HG03139 (cell line): ENCODE data around the gene GREB1L.

ENCODE experiments used
- ATAC-seq: cut with Tn5 transposase; IDR thresholded peaks from one replicate; pipeline ENCODE4 v1.9.1; 2021; ENCODE audit not compliant: unreplicated experiment

Gene GREB1L

GRCh38 chr18:21479721-21480120, 237.7 kb downstream of the GREB1L start:
- no peak for ATAC-seq

GRCh38 chr18:21481739-21482138, 239.7 kb downstream of the GREB1L start:
- ATAC-seq = no peak

- no peak for ATAC-seq
Measured at GRCh38 chr18:21483051-21483450, 241.0 kb downstream of the GREB1L start.

DNA sequence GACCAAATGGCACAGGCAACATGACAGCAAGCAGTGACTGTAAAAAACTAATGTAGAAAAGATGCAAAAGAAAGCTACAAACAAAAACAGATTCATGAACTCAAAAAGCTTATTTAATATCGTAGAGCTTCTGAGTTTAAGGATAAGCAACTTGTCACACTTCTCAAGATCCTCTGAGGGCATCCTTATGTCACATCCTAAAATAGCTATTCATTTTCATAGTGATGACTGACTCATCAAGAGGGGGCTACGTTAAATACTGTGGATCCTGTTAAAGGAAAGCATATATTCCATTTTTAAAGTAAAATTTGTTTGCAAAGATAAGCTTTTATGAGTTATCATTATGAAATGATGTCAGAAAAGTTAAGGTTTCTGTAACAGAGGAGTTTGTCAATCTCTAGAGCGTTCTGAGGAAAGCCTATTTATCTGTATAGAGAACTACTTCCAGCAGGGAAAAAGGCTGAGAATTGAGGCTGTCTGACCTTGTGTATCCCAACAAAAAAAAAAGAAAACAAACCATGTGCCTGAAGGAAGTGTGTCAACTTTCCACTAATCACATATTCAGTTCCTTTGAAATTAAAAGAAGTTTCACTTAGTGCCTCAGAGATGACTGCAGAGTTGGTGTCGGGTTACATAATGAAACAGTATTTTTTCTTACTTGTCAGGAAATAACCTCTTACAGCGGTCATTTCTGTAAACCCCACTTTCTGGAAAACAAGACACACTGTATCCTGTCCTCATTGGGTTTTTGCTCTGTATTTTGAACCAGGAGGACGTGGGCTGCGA, 243.0 kb downstream of the GREB1L start:
- ATAC-seq = no peak

GRCh38 chr18:21486905-21487437, 244.9 kb downstream of the GREB1L start:
- no peak for ATAC-seq

GRCh38 chr18:21489119-21489750, 247.2 kb downstream of the GREB1L start:
- ATAC-seq = no peak

DNA sequence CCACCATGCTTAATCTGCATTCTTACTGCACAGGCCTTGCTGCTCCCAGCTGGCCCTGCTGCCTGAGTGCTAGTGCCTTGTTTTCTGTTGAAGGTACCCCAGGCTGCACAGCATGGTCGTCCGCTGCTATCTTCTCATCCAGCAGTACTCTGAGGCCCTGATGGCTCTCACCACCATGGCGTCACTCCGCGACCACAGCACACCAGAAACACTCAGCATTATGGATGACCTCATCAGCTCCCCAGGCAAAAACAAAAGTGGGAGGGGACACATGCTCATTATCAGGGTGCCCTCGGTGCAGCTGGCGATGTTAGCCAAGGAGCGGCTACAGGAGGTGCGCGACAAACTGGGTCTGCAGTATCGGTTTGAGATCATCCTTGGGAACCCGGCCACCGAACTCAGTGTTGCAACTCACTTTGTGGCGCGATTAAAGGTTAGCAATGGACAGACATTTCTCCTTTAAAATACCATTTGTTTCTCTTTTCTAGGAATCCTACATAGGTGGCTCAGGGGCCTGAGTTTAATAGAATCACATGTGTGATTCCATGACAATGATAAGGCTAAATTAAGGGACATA, 248.0 kb downstream of the GREB1L start:
- ATAC-seq = no peak

DNA sequence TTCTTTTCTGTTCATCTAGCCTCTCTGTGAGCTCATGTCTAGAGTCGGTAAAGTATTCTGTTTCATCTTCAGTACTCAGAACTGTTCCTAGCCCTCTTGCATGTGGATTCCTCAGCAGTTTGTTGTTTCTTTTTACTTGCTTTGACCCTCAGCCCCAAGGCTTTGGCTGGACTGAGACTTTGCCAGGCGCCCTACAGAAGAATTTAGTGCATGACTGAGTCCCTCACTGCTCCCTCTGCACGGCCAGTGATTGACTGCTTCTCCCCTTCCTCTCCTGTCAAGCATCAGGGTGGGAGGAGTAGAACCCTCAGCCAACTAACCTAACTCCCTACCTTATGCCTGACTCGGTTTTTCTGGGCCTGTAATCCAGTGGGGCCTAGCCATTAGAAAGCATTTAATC, 248.7 kb downstream of the GREB1L start:
- ATAC-seq = no peak

DNA sequence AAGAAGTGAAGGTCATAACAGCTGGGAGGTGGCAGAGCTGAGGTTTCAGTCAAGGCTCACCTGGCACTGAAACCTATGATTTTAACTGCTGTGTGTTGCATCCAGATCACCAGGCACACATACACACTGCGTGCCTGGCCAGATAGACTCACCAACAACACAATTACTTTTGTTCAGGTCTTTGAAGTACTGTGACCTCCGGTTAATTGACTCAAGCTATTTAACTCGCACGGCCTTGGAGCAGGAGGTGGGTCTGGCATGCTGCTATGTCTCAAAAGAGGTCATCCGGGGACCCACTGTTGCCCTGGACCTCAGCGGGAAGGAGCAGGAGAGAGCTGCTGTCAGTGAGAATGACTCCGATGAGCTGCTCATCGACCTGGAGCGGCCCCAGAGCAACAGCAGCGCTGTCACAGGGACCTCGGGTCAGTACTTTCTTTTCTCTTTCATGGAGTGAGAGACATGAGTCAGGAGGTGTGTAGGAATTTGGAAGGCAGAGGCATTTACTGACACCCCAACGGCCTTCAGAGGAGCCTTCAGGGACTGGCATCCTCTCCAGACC, 254.3 kb downstream of the GREB1L start:
- no peak for ATAC-seq

GRCh38 chr18:21499997-21500396, 258.0 kb downstream of the GREB1L start:
- ATAC-seq = no peak

GRCh38 chr18:21502661-21503060, 260.6 kb downstream of the GREB1L start:
- no peak for ATAC-seq

GRCh38 chr18:21507913-21508701, 266.1 kb downstream of the GREB1L start:
- ATAC-seq = no peak

GRCh38 chr18:21509062-21509461, 267.0 kb downstream of the GREB1L start:
- ATAC-seq = no peak

DNA sequence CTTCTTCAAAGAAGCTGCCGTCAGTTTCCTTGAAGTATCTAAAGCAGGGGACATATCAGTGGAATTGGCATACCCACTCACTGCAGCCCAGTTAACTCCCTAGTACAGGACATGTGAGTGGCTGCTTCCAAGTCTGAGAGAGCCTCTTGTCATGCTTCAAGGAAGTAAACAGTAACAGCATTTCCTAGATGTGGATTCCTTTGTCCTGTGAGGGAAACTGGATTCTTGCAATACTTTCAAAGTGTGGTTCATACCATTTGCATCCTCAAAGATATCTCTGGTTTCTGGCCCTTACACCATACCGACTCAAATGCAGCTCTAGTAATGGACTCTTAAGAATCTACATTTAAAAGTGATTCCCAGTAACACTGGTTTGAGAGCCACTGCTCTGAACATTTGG, 271.3 kb downstream of the GREB1L start:
- ATAC-seq = no peak

DNA sequence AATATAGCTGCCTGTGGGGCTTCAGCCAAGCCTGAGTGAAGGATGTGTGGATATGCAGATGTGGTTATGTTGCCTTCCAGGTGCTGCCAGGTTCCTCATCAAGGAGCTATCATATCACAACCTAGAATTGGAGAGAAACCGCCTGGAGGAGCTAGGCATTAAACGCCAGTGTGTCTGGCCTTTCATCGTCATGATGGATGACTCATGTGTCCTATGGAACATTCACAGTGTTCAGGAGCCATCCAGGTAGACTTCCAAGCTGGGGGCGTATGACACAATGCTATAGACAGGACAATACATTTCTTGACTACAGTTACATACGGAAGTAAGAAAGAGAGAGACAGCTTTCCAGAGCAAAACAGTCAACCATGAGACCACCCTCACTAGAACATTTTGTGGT, 271.7 kb downstream of the GREB1L start:
- ATAC-seq = no peak

DNA sequence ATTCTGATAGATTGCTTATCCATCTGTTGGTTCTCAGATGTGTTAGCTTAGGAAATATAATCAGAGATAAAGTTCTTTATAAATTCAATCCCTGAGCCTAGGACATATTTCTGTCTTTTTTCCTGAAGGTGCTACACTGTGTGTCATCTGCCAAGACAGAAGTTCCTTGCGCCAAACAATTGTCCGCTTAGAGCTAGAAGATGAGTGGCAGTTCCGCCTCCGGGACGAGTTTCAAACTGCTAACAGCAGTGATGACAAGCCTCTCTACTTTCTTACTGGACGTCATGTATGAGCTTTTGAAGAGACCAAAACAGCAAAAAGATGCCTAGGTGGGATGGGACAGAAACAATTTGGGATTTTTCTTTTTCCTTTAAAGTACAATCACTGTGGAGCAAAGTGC, 280.5 kb downstream of the GREB1L start:
- no peak for ATAC-seq

DNA sequence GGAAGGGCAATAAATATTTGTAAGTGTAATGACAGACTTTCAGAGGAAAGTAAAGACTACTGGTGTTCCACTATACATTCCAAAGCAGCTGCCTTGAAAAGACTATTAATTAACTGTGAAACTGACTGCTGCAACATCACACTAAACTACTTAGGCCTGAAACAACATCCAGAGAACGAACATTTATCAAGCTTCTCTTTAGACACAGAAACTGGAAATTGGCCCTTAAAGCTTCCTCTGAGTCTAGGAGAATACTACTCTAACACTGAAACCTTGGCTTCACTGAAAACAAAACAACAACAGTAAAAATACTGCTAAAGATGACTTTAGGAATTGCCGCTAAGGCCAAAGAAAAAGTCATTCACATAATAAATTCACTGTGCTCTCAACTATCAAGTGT, 283.9 kb downstream of the GREB1L start:
- no peak for ATAC-seq

DNA sequence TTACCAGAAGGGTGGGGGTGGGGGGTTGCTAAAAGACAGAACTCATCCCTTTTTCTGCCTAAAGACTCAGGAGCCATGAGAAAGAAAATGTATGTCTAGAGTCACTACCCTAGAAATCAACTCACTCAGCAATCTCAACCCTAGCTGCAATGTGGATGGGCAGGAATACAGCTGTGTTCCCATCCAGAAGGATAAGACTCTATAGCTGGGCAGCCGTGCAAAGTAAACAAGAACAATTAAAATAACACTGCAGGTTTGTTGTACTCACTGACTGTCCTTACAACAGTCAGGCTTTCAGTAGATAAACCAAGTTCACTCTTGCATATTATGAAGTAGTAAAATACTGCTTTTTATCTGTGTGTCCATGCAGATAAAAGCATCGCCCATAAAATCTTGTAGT, 284.4 kb downstream of the GREB1L start:
- ATAC-seq = no peak

DNA sequence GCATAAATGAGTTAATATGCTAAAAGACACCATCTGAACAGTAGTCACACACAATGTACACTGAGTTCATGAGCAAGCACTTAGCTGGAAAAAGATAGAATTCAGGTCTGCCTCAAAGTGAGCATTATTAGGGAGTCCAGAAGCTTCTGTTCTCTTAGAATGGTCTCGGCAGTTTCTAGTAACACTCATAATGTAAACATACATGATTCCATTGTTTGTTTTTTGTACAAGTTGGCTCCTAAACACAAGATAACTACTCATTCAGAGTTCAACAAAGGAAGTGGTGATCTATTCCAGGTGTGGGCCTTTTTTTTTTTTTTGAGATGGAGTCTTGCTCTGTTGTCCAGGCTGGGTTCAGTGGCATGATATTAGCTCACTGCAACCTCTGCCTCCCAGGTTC, 292.3 kb downstream of the GREB1L start:
- ATAC-seq = no peak

GRCh38 chr18:21538230-21538629, 296.2 kb downstream of the GREB1L start:
- no peak for ATAC-seq

GRCh38 chr18:21546423-21546822, 304.4 kb downstream of the GREB1L start:
- ATAC-seq = no peak
